GM19023 (cell line): ENCODE data around the gene NR3C1.

ENCODE experiments used
- ATAC-seq: cut with Tn5 transposase; IDR thresholded peaks from one replicate; pipeline ENCODE4 v1.9.1; 2021; ENCODE audit warnings: mild to moderate bottlenecking, moderate library complexity; ENCODE audit not compliant: unreplicated experiment

The NR3C1 gene

GRCh38 chr5:143403593-143404415 lies at the start of gene NR3C1:
TSS of gene NR3C1 (minus strand) at chr5:143403686. CDS start at chr5:143400839, 2,847 bp downstream.
- peak; percentile 63 for ATAC-seq

DNA sequence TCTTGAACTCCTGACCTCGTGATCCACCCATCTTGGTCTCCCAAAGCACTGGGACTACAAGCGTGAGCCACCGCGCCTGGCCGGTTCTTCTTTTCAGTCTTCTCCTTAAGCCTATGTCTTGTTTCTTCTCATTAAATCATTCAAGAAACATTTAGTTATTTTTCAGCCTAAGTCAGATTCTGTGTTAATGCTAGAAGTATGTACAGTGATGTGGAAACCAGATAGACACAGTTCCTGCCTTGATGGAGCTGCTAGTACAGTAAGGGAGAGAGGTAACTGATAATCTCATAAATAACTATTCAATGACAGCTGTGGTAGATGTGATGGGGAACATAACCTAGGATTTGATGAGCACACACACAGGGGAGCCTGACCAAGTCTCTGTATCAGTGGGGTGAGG lies 46.3 kb upstream of the NR3C1 start:
- no peak for ATAC-seq

DNA sequence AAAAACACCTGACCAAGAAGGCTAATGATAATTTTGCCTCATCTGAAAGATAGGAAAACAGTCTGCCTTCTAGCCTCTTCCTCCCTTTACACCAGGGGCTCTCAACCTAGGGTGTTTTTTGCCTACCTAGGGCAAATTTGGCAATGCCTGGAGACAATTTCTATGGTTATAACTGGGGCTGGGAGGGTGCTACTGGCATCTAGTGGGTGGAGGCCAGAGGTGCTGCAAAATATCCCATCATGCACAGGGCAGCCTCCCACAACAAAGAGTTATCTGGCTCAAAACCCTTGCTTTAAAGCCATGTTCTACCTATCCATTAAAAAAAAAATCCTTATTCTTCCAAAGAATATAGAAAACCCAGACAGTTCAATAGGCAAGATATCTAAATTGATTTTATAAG lies 45.0 kb upstream of the NR3C1 start:
- ATAC-seq, result no peak

DNA sequence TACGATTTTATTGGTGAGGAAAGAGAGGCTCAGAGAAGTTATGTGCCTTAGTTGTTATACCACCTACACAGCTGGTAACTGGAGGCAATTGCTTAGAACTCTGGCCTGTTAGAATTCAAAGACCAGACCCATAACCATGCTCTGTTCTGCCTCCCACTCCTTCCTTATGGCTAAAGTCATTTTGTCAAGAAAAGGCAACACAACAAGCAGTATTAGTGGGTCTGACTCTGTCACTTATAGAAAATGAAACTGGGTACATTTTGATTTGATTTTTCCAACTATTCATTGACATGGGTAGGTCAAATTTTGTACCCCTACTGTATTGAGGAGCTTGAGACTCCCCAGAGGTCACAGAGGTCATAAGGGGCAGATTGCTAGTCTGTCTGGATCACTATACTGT lies 44.5 kb upstream of the NR3C1 start:
- ATAC-seq, result no peak

- no peak for ATAC-seq
Measured at GRCh38 chr5:143446535-143447226, 43.2 kb upstream of the NR3C1 start.

DNA sequence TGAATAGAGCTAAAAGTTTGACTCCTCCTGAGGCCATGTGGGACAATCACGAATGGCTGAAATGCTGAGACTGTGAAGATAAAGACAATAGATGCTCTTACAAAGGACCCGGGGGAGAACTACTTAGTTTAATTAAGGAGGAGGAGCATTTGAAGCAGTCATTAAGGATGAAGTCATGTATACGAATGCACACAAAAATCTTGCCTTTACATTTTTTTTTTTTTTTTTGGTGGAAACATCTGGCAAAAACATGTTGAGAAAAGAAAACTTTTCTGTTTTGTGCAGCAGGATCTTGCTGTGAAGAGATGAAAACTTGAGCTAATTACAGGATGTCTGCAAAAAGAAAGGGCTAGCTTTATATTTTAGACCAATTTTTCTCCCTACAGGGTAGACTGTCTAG lies 42.3 kb upstream of the NR3C1 start:
- ATAC-seq, result no peak

- ATAC-seq, result no peak
Measured at GRCh38 chr5:143443330-143443729, 39.8 kb upstream of the NR3C1 start.

GRCh38 chr5:143442385-143442784 lies 38.9 kb upstream of the NR3C1 start:
- no peak for ATAC-seq

GRCh38 chr5:143440448-143441115 lies 37.1 kb upstream of the NR3C1 start:
- no peak for ATAC-seq

DNA sequence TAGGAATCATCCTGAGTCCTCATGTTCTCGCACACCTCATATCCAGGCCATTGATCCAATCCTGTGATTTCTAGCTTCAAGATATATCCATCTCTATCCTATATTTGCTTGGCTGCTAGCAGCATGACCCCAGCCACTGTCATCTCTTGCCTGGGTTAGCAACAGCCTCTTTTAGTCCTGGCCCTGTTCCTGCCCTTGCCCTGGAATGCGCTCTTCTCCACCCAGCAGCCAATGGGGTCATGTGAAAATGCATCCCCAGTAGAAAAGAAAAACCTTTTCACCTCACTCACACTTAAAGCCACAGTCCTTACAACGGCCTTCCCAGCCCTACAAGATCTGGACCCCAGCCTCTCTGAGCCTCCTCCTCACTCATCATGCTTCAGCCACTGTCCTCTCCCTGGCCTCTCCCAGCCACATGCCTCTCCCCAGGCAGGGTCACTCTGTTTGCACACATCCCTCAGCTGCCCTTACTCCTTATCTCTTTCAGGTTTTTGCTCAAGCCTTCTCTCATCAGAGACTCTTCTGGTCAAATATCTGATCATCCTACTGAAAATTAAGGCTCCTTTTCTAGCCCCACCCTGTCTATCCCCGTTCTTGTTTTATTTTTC lies 34.3 kb upstream of the NR3C1 start:
- no peak for ATAC-seq

DNA sequence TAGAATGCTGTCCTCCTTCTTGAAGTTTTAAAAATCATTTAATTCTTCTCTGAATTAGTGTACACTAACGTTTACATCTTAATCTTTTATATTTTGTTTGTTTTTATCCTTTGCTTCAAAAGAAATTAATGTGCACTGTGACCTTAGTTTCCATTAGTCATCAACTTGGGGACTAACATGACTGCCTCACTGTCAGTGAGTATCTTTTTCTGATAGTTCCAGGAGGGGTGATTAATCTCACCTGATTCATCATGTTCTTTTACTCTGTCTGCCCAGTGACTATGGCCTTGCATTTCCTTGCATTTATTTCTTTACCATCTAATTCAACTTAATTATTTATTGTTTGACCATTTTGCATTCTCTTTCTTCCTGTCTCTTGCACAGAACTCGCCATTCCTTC lies 33.4 kb upstream of the NR3C1 start:
- no peak for ATAC-seq

- peak; percentile 82 for ATAC-seq
Measured at GRCh38 chr5:143435210-143435657, 31.7 kb upstream of the NR3C1 start.

GRCh38 chr5:143434261-143435209 lies 31.0 kb upstream of the NR3C1 start:
- no peak for ATAC-seq

GRCh38 chr5:143433670-143434069 lies 30.2 kb upstream of the NR3C1 start:
- ATAC-seq, result no peak

GRCh38 chr5:143432658-143433239 lies 29.3 kb upstream of the NR3C1 start:
- ATAC-seq, result no peak

- no peak for ATAC-seq
Measured at GRCh38 chr5:143431789-143432188, 28.3 kb upstream of the NR3C1 start.

GRCh38 chr5:143428738-143429420 lies 25.4 kb upstream of the NR3C1 start:
- no peak for ATAC-seq

- no peak for ATAC-seq
Measured at GRCh38 chr5:143428155-143428554, 24.7 kb upstream of the NR3C1 start.

GRCh38 chr5:143427122-143427735 lies 23.7 kb upstream of the NR3C1 start:
- no peak for ATAC-seq
